HG03103 (cell line): ENCODE data around the gene ASAP2.

ENCODE experiments used
- ATAC-seq: cut with Tn5 transposase; IDR thresholded peaks from one replicate; pipeline ENCODE4 v1.9.1; 2021; ENCODE audit warnings: low read depth; ENCODE audit not compliant: unreplicated experiment

The ASAP2 gene

DNA sequence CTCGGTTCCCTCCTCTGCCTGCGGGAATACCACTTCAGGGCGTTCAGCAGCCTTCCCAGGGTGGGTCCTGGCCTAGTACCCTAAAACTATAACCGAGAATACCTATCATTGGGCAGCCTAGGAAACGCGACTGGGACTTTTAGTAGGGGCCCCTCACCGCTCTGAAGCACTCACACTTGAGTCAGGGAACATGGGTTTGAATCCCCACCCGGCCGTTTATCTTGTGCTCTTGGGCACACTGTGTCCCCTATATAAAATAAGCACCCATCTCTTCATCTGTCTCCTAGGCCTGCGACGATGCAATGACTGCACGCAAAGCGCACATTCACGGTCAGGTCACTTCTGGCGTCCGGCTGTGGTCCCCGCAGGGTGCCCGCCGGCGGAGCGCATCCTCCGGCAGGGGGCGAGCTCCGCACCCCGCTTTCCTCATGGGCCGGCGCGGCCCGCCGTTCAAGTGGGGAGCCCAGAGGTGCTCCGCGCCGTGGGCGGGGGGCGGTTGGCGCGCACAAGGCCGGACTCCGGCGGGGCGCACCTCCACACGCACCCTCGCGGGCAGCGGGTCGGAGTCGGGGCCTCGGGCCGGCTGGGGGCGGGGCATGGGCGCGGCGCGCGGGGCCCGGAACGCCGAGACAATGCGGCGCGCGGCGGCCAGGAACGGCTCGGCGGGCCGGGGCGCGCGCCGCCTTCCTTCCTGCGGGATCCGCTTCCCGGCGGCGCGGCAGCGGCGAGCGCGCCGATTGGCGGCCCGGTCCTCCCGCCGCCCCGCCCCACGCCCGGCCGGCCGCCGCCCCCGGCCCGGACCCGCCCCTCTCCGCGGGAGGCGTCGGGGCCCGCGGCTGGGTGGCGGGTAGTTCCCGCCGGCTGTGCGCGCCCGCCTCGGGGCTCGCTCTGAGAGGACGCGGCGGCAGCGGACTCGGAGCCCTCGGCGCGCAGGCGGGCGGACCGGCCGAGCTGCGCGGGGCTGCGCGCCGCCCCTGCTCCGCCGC lies at the start of gene ASAP2:
Gene ASAP2, plus strand, starts transcription at position 850 of the 986 bp plus-strand sequence. CDS start 293 bp downstream, outside the sequence.
- peak; percentile 62 for ATAC-seq

DNA sequence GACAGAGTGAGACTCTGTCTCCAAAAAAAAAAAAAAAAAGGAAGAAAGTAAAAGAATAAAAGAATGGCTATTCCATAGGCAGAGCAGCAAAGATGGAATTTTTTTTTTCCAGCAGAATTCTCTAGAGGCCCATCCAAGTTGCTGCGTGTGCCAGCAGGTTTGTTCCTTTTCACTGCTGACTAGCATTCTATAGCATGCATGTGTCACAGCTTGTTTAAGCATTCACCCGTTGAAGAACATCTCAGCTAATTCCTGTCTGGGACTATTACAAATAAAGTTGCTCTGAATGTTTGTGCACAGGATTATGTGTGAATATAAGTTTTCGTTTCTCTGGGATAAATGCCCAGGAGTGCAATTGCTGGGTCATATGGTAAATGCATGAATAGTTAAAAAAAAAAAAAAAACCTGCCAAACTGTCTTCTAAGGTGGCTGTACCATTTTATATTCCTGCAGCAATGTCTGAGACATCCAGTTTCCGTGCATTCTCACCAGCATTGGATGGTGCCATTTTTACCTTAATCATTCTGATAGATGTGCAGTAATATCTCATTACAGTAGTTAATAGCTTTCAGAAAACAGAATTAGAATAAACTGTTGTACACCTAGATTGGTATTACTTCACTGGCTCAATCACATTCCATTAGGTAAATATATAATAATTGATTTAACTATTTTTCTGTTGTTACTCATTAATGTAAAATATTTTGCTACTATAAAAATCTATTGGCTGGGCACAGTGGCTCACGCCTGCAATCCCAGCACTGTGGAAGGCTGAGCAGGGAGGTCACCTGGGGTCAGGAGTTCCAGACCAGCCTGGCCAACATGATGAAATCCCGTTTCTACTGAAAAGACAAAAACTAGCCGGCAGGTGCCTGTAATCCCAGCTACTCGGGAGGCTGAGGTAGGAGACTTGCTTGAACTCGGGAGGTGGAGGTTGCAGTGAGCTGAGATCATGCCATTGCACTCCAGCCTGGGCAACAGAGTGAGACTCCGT lies 47.5 kb upstream of the ASAP2 start:
- ATAC-seq = no peak

DNA sequence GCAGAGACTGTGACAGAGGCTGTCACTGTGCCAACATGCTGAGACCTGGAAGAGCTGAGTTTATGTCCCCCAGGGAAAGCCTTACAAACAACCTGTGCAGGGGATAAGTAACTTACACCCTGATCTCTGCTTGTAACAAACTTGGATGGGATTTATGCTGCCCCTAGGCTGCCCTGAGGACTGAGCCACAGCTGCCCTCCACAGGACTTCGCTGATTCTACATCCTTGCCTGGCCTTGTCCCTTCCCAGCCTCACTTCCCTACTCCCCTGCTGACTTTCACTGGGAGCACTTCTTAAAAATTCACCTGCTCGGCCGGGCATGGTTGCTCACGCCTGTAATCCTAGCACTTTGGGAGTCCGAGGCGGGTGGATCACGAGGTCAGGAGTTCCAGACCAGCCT lies 45.9 kb upstream of the ASAP2 start:
- ATAC-seq = no peak

DNA sequence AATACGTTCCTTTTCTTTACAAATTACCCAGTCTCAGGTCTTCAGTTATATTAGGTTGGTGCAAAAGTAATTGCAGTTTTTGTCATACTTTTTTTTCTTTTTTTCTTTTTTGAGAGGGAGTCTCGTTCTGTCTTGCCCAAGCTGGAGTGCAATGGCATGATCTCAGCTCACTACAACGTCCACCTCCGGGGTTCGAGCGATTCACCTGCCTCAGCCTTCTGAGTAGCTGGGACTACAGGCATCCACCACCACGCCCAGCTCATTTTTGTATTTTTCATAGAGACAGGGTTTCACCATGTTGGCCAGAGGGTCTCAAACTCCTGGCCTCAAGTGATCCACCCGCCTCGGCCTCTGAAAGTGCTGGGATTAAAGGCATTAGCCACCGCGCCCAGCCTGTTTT lies 43.8 kb upstream of the ASAP2 start:
- no peak for ATAC-seq

DNA sequence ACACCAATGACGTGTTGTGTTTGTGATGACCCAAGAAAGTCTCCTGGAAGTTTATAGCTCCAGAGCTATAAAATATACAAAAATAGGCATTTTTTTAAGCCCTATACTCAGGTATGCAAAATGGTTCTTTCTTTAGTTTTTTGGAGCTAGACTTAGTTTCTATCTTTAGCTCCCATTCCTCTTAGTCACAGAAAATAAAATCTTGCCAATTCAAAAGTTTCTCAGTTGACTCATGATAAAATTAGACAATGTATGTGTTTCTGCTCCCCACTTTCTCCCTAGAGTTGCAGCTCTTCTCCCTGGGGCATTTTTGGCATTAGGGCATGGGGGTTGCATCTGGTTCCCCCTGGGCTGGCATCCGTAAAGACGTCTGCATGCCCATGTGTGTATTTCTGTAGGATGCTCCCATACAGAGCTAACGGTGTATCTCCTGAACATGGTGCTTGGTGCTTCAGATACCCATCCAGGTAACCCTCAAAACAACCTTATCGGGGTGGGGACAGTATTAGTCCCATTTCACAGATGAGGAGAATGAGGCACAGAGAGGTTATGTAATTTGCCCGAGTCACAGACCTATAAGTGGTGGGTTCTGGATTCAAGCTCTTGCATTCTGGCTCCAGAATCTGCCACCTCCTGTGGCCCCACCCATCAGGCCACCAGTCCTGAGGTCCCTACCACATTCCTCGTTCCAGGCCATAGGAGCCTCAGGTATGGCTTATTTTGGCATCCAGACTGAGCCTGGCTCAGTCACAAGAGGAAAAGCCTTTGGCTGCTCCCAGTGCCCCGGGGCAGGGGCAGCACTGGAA lies 43.1 kb upstream of the ASAP2 start:
- no peak for ATAC-seq

DNA sequence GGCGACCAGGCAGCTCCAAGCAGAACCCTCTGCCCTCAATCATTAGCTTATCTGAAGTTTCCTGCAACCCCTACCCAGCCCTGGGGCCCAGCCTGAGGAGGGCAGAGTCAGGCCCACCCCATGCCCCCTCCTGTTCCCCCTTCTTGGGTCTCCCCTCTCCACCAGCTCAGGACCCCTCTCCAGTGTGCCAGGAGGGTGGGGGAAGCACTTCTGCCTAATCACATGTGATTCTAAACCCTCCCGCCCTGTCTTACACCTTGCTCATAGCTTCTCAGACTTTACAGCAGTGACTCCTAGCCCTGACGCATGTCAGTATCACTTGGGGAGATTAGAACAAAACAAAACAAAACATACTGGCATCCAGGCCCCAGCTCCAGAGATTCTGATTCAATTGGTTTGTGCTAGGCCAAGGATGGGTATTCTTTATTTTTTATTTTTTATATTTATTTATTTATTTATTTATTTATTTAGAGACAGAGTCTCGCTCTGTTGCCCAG lies 42.5 kb upstream of the ASAP2 start:
- ATAC-seq = no peak

DNA sequence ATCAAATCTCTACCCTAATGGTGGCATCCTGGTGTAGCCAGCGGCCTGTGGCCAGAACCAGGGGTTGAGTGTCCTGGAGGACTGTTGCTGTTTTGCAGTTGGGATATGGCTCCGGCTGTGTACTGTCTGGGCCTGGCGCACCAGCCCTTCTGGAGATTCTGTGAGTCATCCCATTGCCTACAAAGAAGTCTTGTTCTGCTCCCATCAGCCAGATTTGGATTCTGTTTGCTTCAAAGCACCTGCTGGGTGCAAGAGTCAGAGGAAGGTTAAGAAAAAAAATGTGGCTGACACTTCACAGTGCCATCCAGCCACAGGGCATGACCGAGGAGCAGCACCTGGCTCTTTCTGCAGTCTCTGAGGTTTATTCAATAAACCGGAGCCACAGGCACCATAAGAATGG lies 41.0 kb upstream of the ASAP2 start:
- ATAC-seq = no peak

DNA sequence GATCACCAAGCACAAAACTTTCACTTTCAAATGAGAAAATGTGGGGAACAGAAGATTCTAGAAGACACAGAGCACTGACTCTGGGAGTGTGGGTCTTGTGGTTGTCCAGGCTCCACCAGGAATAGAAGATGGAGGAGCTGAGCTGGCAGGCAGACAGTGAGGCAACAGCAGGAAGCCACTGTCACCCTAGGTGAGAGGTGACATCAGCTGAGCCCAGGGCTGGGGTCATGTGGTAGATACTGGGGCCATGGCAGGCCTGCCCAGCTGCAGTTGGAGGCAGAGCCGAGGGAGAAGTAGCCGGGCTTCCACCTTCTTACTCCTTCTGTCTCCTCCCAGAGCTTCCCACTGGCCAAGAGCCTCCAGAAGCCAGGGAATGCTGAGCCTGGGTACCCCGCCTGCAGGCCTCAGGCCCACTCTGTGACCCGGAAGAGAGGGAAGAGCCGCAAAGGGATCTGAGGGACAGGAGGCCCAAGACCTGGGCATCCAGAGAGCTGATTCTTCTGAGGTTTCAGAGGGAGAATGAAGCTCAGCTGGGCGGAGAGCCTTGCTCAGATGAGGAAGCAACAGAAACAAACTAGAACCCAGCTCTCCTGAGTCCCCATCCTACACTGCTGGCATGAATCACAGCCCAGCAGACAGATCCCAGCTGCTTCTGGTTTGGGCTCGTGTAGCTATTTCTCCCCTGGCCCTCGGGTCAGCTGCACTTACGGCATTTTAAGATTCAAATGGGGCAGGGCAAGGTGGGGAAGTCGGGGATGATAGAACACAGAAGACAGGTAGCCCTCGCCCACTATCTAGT lies 39.8 kb upstream of the ASAP2 start:
- no peak for ATAC-seq

DNA sequence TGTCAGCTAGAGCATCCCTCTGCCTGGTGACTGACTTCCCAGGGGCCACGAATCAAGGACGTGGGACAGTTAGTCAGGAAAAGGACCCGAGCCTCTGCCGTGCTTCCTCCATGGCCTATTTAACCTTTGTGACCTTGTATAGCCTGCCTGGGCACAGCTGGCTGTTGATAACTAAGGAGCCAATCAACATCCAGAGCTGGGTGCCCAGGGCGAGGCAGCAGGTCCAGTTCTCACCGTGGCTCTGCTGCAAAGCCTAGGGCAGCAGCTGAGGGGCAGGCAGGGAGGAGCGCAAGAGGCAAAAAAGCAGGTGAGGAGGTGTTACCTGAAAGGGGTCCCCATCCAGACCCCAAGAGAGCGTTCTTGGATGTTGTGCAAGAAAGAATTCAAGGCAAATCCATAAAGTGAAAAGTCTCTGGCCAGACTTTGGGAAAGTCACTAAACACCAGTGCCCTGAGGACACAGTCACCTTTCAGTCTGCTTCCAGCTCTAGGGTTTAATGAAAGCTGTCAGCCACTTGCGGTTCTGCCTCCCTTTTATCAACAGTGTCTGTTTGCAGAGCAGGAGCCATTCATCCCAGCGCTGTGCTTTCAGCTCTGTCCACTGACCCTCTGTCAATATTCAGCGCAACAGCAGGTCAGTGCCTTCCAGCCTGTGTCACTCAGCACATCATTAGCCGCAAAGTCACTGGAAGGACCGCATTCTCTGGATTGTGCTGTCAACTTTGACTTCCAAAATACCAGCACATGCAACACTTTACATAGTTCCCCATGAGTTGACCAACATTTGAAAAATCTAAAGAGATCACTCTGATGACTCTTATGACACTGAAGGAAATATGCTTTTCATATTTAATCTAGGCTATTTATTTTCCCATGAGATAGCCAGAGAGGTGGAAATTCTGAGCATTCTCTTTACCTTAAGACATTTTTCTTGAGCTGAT lies 38.6 kb upstream of the ASAP2 start:
- no peak for ATAC-seq

DNA sequence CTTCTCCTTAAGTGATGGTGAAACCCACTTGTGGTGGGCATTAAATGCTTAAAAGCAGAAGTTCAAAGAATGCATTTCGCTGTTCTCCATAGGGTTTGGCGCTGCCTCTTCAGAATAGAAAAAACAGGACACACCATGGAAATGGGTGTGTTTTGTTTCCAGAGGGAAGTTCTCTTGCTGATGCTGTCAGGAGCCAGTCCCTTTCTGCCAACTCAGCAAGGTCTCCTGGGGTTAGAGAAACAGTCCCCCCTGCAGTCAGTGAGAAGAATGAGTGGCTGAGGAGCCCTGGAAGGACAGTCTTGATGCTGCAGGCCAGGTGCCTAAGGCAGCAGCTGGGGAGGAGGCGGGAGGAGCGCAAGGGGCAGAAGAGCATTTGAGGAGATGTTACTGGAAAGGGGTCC lies 37.8 kb upstream of the ASAP2 start:
- ATAC-seq = no peak

DNA sequence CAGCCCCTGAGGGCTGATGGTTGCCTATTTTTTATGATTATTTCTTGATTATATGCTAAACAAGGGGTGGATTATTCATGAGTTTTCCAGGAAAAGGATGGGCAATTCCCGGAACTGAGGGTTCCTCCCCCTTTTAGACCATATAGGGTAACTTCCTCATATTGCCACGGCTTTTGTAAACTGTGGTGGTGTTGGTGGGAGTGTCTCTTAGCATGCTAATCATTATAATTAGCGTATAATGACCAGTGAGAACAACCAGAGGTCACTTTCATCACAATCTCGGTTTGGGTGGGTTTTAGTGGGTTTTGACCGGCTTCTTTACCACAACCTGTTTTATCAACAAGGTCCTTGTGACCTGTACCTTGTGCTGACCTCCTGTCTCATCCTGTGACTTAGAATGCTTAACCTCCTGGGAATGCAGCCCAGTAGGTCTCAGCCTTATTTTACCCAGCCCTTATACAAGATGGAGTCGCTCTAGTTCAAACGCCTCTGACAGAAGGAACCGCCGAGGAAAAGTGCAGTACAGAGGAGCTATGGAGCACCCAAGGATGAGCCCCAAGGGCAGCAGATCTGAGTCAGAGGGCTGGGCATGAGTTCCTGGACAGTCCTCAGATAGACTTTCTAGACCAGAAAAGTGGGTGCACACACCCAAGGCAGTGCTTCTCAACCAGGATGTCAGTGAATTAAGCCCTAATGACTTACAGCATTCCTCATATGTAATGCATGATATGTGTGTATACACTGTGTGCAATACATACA lies 37.1 kb upstream of the ASAP2 start:
- ATAC-seq = no peak

DNA sequence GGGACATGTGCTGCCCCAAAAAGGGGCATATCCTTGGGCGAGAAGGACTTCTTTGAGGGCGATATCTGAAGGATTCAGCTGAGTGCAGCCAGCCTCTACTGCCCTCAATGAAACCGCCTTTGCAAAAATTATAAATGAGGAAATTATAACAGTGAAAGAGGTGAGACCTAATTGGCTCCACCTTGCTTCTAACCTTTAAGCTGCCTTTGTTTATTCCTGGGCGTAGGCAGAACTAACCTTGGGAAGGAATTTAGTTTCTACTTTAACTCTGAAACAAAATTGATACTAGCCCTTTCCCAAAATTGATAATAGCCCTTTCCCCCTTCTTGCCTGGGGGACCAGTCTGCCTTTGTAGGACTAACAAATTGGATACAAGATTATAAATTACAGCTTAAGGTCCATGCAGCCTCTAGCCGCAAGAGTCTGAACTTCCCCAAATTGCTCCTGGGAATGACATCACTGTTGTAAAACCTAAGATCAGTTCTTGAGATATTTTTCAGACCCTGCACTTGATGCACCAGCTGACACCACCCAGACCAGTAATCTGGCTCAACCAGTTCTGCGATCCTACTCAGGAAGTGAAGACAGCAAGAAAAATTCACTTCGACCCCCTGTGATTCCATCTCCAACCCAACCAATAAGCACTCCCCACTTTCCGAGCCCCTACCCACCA lies 36.0 kb upstream of the ASAP2 start:
- no peak for ATAC-seq

DNA sequence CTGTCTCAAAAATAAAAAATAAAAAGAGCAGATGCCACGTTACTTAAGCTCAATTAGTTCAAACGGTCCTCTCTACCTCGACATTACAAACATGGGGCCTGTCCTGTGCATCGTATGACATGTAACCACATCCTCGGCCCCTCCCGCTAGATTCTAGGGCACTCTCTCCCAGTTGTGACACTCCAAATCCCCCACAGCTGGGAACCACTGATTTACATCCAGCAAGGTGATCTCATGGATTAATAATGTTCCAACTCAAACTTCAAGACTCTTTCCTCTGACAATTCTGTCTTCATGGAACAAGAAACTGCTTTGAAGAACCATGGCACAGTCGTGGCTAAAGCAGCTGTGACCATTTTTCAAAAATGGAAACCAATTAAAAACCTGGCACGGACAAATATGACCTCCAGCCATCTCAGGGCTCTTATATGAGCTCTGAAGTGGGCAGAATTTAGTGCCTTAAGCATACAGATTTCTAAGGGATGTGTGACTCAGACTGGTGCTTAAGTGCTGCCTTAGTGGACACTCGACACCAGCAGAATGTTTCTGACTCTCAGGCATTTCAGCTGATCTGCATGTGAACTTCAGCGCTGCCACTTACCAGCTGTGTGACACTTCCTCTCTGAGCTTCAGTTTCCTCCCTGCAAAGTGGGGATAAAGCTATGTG lies 31.7 kb upstream of the ASAP2 start:
- no peak for ATAC-seq

DNA sequence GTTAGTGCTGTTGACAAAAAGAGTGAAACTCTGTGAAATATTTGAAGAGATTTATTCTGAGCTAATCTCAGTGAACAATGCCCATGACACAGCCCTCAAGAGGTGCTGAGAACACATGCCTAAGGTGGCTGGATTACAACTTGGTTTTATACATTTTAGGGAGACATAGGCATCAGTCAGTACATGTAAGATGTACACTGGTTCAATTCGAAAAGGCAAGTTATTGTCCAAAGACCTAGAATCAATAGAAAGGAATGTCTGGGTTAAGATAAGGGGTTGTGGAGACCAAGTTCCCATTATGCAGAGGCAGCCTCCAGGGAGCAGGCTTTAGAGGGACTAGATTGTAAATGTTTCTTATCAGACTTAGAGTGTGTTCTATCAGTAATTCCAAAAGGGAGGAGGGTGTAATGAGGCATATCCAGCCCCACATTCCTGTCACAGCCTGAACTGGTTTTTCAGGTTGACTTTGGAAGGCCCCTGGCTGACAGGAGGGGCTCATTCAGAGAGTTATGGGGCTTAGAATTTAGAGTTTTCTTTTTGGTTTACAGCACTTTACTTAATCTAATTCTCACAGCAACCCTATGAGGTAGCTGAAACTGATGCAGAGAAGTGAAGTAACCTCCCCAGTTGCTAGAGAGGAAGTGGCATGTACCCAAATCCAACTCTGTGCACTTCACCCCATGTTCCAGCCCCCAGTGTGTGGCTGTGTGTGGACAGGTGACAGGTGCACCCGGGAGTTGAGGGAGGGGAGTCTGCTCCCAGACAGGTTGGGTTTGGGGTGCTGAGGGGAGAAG lies 28.3 kb upstream of the ASAP2 start:
- ATAC-seq = no peak

DNA sequence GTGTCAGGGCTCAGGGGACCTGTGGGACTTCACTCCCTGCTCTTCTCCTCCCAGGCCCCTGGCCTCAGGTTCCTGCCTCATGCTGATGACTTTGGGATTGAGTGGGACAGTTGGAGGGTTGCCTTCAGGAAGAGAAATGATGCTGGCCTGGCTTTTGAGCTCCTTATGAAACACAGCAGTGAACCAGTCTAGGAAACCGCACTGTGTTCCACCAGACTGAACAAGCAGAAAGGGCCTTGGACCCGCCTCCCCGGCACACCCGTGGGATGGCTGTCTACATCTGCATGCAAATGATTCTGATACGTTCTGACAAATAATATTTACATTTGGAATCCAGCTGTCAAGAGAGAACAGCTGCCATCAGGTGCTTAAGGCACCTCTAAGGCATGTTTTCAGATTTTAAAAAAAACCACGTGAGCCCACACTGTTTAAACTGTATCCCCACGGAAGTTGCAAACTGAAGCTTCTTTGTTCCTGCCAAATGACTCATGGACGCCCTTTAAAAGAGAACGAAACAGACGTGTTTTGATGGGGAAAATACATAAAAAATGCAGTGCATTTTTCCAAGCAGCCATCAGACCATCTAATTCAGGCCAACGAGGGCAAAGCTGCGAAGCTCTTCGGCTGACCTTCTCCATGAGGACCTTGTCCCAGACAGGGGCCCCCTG lies 27.6 kb upstream of the ASAP2 start:
- no peak for ATAC-seq
